ENCODE results near the gene RUSC1.

- TF ChIP-seq POLR2A (IDR thresholded peaks at IDR 0.05) (no peak), CTCF (IDR thresholded peaks at IDR 0.05) (no peak)
These were observed 14.3 kb downstream of the RUSC1 start for GRCh38 chr1:155334962-155335361.

All from heart left ventricle (tissue), 13 donors.